Right lobe of liver (tissue), 4 donors: ENCODE measurements around the gene ULK4.

Source experiments
- POLR2A ChIP-seq: fragments of 450-650 bp; IDR thresholded peaks from one replicate; pipeline ENCODE4 v1.6.1; 2017; ENCODE audit warnings: antibody characterized with exemption, mild to moderate bottlenecking
- TF ChIP-seq, protein P1 (sequence below), 4 donors: fragments of 200-600 bp in 3 of 4; fragments of 450-650 bp in 1 of 4; IDR thresholded peaks; one replicate each; pipeline versions ENCODE4 v1.5.1 to v1.8.0; 2016 to 2022; ENCODE audit warnings: antibody characterized with exemption in 4 of 4, mild to moderate bottlenecking in 2 of 4
- donor health status: DM: no; HTN: no; CAD: no.
- donor health status: DM: no; HTN: no; CAD: no.
- donor health status: DM: no; HTN: yes; CAD: no.

DNA sequence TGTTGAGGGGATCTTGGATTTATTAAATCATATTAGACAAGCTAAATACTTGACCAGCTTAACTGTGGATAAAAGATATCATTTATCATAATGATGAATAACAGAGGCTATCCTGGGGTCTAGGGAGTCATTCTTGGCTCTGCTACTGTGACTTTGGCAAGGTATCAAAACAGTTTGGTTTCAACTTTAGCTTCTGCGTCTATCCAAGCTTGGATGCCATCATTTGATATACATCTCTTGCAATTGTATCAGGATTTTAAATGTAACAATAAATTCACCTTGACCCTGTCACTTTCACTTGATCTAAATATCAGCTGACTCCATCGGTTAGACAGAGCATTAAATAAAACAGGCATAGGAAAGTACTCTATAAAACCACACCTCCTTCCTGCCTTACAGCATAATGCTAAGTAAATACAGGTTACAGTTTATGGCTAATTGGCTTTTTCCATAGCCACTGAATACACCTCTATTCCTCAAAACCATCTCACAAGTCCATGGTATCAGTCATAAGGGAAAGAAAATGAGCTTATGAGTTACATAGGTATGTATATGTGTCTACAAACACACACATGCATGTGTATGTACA is 499.7 kb downstream of the ULK4 start:
- no peak for TF ChIP-seq POLR2A
- TF ChIP-seq, protein P1, sequence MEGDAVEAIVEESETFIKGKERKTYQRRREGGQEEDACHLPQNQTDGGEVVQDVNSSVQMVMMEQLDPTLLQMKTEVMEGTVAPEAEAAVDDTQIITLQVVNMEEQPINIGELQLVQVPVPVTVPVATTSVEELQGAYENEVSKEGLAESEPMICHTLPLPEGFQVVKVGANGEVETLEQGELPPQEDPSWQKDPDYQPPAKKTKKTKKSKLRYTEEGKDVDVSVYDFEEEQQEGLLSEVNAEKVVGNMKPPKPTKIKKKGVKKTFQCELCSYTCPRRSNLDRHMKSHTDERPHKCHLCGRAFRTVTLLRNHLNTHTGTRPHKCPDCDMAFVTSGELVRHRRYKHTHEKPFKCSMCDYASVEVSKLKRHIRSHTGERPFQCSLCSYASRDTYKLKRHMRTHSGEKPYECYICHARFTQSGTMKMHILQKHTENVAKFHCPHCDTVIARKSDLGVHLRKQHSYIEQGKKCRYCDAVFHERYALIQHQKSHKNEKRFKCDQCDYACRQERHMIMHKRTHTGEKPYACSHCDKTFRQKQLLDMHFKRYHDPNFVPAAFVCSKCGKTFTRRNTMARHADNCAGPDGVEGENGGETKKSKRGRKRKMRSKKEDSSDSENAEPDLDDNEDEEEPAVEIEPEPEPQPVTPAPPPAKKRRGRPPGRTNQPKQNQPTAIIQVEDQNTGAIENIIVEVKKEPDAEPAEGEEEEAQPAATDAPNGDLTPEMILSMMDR (IDR thresholded peaks at IDR 0.05), result no peak
